Stimulated activated CD8-positive, alpha-beta memory T cell treated with anti-CD3 and anti-CD28 coated beads, Interleukin-7, amount 100 ng/mL, for 1 hour (primary cell): Measurements from ENCODE around the gene AP3S2.

ENCODE experiments used
- DNase-seq, 2 donors: peaks; one replicate each; pipeline ENCODE4 v3.0.0-alpha.2; 2020; ENCODE audit warnings: low read depth in 2 of 2

AP3S2 gene

DNA sequence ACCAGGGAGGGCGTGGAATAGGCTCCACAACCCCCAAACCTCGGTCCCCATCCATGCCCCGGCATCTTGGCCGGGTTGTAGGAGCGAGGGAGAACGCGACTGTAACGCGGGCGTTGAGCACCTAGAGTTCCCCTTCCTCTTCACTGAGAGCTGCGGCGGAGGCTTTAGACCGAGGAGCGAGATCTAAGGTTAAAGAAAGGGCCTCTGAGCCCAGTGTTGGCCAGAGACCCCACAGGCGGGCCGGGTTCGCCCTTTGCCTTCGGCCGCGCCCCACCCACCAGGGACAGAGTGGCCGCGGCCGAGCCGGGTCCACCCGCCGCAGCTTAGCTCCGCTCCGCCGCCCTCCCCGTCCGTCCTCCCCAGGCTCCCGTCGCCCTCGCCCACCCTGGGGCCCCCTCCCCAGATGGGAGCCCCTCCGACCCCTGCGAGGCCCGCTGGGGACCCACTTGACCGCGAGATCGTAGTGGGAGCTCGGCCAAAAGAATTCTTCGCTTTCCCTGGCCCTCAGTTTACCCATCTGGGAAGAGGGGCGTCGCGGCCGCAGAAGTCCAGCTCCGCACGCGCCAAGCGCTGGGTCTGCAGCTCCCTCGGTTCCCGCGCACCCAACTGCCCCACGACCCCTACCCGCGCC lies 79.6 kb downstream of the AP3S2 start:
- DNase-seq = no peak

DNA sequence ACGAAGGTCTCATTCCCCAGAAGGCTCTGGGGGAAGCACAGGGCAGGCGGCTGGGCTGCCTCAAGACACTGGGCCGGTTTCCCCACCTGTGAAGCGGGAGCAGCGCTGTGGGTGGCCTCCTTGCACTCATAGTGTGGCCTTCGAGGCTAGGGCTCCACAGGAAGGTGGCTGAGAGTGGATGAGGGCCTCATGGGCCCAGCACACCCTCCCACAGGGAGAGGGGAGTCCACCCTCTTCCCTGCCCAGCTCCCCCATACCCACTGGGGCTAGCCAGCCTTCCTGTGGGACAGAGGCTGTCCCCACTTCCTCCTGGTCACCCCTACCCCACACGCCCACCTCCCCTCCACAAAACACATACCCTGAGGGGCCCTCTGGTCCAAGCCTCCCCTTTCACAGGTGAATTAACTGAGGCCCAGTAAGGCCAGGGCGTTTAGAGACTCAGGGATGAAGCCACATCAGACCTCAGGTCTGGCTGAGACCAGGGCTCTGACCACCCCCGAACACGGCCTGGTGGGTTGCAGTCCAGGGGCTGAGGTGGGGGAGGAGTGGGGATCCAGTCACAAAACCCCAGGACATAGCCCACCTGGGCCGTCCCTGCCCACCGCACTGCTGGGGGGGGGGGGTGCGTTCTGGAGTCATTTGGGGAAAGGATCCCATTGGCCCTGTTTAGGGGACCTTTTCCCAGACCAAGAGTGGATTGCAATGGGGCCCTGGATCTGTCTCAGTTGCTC lies 80.2 kb downstream of the AP3S2 start:
- DNase-seq = no peak

DNA sequence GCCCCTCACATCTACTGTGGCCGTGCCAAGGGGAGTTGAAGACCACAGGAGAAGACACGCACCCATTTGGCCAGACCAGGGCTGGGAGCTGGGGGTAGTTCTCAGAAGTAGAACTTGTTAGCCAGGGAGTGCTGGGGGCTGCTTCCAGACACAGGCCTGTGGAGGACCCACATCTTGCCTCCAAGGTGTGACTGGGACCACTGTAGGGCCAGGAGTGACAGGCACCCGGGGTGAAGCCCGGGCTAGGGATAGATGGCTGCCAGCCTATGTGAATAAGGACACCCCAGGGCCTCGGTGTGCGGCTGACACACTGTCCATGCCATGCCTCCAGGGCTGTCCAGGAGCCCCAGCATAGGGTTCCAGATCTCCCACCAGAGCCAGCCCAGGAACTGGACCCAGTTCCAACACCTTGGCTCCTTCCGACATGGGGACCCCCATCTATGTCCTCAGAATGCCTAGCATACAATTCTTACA lies 80.9 kb downstream of the AP3S2 start:
- no peak for DNase-seq

DNA sequence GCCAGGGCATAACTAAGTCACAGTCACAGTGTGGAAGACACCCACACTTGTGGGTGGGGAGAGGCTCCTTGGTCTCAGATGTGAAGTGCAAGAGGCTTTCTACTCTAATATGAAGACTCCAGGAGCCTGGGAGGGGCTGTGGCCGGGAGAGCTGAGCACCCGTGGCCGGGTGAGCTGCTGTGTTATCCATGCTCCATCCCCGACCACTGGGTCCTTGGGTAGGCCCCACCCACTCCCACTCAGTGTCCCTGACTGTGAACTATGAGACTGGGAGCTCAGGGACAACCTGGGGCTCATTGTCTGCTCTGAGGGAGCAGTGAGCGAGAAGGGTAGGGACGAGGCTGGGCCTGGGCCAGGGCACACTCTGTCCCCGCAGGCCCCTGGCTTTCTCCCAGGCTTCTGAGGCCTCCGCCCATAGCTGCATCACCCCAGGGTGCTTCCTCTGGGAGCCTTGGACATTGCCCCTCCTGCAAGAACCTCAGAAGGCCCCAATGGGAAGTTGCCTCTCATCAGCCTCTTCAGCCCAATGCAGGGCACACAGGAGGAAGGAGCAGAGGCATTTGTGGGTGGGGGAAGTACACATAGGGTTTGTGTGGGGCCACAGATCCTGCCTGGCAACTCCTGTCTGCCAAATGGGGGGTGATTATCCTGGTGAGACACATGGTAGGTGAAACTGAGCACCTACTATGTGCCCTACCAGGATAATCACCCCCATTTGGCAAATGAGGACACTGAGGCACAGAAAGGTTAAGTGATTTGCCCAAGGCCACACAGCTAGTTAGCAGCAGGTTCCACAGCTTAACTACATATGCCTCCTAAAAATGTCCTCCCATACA lies 81.6 kb downstream of the AP3S2 start:
- DNase-seq = no peak

DNA sequence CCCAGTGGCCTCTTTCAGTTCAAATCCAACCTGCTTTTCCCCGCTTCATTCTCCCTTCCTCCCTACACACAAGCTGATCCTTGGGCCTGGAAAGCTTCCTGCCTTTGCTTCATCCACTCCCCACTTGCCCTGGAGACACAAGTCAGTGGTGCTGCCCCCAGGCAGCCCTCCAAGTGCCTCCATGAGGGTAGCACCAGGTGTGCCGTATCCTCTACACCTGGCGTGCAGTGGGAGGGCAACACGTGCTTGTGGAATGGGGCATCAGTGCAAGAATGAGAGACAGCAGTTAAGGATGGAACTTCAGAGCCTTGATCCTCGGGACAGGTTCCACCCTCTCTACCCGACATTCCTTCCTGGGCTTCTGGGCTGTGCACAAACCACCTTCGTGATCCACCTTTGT lies 83.0 kb downstream of the AP3S2 start:
- DNase-seq = no peak

DNA sequence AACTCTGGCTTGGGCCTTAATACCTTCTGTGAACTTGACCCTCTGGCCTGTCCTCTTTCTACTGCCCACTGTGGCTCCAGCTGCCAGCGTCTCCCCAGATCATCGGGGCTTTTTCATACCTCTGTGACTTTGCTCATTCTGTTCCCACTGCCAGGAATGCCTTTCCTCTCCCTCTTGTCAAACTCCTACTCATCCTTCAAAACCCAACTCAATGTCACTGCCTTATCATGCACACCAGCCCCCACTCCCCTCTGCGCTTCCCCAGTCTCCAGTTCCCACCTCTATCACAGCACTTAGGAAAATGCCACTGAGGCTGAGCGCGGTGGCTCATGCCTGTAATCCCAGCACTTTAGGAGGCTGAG lies 84.0 kb downstream of the AP3S2 start:
- DNase-seq = no peak

DNA sequence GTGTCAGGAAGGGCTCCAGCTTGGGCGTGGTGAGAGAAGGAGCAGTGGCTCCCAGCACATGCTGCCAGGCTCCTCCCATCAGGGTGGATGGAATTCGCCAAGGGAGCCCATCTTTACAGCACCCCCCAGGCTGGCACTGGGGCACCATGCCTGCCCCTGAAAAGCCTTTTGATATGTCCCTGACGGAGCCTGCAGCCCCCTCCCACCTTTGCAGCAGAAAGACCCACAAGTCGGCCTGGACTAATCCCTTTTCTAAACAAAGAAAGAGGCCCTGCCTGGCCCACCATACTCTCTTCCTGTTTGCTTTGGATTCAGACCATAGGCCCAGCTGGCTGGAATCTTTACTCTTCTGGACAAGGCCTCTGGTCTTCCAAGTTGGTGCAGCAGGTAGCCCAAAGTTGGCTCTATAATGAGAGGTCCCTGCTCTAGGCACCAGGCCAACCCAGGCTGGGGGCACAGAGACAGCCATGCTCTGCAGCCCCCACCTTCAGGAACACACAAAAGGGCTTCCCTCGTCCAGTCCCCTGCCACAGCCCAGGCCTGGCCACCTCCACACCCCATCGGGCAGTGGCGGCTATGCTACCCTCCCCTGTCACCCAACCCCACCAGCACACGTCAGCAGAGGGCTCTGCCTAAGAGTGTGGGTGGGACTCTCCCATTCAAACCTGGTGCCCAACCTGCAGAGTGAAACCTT lies 84.6 kb downstream of the AP3S2 start:
- no peak for DNase-seq

DNA sequence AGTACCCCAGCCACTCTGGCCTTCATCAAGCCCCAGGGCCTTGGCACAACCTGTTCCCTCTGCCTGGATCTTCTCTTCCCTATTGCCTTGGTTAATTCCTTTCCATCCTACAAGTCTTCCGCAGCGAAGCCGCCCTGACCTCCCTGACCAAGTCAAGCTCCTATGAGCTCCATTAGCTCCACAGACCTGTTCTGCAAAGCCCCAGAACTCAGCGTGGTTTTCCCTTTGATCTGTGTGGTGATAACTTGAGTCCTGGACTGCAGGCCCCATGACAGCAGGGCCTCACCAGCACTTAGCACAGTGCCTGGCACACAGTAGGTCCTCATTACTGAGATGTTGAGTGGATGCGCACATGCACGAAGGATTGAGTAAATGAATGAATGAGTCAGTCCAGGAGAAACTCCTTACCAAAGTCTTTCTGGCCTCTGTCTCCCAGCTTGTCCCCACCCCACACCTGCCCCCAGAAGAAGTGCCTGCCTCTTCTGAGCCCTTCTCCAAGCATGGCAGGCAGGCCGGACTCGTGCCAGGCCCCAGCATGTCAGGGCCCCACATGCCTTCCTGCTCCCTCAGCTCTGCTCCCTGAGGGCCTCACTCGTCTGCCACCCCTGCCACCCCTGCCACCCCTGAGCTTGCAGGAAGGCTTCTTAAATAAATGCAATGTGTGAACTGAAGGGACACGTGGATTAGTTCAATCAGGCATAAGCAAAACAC lies 85.5 kb downstream of the AP3S2 start:
- no peak for DNase-seq

DNA sequence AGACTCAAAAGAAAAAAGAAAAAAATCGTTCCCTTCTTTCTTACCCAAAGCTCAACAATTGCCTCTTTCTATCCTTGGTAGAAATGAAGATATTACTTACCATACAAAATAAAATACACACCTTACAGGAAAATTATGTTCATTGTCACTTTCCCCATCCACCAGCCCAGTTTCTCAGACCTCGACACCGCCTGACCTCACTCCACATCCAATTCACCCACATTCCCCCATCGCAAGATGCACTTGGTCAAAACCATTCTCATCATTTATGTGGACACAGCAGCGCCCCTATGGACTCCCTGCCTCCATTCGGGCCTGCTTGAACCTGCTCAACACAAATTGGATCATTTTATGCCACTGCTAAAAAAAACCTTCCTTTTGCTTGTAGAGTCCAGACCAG lies 86.1 kb downstream of the AP3S2 start:
- no peak for DNase-seq

DNA sequence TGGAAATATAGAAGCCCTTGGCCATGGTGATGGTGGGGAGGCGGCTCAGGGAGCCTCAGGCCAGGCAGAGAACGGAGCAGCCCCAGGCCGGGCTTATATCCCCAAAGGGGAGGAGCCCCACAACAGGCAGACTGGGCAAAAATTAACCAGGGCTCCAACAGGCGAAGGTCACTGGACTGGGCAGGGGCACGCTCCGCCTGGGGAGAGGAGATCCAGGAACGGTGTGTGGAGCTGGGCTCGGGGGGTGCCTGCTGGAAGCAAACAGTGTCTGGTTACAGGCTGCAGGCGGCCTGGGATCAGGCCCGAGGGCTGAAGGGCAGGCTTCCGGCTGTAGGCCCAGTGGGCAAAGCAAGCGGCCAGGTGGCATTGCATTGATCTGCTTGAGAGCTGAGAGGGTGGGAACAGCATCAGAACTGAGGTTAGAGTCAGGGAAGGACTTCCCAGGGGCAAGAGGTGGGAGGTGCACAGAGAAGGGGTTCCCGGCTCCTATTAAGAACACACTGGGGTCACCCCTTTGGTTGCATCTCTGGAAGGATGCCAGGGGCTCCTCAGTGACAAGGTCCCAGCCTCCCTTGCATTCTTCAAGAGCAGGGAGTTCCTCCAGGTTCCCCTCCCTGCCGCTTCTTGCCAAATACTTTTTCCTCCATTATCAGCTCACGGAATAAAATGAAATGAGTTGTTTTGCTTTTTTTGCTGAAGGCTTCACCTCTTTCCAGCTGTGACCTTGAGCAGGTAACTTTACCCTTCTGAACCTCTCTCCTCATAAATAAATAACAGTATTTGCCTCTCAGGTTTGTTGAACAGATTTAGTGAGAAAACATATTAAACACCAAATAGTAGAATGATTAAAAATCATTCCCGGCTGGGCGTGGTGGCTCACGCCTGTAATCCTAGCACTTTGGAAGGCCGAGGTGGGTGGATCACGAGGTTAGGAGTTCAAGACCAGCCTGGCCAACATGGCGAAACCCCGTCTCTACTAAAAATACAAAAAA lies 86.9 kb downstream of the AP3S2 start:
- no peak for DNase-seq

DNA sequence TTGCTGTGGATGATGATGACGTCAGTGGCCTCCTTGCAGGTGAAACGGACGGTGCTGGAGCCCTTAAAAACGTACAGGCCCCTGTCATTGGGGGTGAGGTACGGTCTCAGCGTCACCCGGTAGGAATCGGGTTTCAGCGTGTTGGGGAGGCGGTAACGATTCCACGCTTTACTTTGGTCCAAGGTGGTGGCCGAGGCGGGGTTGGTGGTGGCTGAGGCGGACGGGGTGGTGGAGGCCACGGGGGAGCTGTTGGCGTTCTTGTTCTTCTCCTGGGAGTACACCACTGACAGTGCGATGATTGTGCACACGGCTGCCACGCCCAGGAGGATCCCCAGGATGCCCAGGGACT lies 87.6 kb downstream of the AP3S2 start:
- DNase-seq = no peak

DNA sequence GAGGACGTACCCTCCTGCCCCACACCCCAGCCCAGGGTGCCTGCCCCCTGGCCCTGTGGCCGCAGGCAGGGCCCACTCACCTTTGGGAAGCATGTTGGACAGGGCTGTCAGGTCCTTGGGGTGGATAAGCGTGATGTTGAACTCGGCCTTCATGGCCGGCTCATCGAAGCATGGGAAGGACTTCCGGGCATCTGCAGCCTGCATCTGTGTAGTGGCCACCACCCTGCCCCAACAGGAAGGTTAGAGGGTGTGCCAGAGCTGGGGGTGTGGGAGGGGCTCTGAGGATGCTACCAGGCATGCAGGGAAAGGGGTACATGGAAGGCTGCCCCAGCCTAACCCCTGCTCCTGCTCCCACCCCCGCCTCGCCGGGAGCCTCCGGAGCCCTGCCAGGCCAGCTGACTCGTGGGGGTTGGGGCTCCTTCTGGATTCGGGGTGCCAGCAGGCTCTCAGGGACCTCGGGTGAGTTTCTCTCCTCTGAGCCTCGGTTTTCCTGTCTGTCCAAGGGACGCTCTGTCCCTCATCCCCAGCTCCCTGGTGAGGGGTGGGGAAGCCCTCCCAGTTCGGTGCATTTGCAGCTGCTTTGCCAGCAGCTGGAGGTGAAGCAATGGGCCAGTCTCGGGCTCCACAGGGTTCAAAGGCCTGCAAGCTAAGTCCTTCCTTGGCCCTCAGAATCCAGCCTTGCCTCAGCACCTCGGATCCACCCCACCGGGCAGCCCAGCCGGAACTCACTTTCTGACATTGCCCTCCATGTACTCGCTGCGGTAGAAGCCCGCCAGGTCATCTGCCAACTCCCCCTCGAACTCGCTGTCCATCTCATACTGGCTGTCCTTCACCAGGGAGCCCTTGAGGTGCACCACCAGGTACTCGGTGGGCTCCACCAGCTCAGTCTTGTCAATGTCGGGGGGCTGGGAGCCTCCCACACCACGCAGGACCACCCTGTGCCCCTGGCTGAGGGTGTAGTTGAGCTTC lies 88.3 kb downstream of the AP3S2 start:
- no peak for DNase-seq

DNA sequence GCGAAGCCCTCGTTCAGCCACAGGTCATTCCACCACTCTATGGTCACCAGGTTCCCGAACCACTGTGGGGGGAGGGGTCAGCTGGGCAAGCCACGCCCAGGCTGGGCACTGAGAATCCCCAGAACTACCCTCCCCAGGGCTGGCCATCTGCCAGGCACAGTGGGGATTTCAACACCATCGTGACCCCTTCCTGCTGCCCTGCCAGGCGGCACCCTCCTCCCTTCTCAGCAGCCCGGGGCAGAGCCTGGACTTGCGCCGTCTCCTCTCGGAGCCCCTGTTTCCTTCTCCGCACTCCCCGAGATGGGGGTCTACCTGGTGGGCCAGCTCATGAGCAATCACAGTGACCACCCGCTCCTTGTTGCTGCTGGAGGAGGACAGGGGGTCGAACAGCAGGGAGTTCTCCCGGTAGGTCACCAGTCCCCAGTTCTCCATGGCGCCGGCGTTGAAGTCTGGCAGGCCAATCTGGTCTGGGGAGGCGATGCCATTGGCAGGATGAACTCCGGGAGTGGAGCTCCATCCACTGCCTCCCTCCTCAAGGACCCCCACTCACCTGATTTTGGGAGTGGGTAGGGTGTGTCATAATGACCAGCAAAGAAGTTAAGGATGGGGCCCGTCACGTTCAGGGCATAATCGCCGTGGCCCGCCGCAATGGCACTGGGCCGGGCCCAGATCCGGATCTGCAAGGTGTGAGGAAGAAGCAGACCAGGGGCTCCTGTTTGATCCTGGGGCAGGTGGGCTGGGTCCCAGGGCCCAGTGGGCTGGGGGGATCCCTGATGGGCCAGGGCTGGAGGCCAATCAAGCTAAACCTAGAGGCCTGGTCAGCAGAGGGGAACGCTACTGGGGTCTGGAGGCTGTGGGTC lies 89.6 kb downstream of the AP3S2 start:
- no peak for DNase-seq

DNA sequence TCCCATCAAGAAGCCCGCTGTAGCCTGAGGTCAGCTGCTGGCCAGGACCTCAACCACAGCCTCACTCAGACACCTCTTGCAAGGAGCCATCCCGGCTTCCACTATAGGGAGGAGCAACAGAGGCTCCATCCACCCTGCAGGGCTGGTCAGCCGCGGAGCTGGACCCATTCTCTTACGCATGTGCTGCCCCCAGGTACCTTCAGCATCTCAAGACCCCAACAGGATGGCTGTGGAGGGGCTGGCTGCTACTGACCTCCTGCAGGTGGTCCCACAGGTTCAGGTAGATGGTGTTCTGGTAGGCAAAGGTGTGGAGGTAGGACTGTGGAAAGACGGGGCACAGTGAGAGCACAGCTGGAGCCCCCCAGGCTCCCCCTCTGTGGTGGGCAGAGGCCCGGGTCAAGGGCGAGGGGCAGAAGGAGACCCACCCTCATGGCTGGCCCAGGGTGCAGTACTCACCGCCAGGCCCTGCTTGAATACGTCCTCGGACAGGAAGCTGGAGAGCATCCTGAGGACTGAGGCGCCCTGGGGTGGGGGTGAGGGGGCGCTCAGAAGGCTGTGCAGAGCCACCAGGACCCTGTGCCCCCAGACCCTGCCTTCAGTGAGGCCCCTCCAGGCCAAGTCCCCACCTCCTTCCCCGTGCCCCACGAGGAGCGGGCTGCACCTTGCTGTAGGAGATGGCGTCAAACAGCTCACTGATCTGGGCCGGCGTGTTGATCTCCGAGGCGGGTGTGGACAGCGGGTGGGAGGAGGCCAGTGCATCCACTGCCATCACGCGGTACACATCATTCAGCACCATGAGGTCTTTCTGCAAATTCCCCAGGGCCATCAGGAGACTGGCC lies 90.6 kb downstream of the AP3S2 start:
- DNase-seq = no peak

DNA sequence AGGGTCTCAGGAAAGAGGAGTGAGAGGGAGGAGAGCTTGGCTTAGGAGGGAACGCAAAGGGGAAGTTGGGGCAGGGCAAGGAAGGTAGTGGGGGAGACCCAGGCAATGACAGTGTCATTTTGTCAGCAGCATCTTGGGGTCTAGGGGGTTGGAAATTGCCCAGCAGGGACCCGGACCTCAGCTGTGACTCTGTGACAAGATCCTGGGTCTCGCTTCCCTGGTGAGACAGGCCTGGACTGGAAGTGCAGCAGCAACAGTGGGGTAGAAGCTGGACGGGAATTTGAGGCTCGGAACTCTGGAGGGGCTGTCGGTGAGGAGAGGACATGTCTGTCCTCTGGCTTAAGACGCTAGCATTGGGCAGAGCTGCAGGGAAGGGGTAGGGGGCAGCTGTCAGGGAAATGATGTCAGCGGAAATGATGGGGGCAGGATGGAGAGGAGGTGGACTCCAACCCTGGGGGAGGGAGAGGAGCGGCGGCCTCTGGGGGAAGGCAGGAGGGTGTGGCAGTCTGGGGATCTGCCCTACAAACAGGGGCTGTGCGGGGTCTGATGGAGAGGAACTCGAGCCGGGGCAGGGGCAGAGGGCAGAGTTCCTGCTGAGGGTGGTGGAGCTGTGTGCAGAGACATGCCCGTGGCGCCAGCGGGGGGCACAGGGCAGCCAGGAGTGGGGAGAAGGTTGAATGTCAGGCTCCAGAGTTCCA lies 91.4 kb downstream of the AP3S2 start:
- DNase-seq = no peak

DNA sequence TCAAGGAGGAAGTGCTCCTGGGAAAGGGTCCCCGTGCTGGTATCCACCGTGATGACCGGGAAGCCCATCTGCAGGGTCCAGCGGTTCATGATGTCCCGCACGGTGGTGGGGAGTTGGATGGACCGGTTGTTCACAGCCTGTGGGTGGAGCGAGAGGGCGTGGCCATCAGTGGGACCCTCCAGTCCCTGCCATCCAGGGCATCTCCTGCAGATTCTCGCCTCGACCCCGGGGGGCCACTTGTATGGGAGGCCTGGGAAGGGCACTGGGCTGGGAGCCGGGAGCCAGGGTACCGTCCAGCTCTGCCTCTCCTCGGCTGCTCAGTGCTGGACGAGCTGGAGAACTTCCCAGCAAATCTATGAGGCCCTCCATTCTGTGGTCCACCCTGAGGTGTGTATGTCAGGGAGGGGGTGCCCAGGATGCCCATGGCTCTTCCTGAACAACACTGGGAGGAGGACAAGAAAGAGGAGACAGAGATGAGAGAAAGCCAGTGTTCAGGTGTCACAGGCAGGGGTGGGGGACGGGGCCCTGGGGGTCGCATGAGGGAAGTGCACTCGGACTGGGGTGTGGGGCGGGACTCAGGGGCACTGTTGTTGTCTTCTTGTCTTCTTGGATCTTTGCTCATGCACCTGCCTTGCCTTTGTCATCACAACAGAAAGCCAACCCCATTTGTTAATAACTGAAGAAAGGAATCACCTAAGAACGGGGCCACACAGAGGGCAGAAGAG lies 92.2 kb downstream of the AP3S2 start:
- no peak for DNase-seq
